K562 (cell line): Measurements from ENCODE around the gene SDK1.

Source experiments
- BRD4 ChIP-seq: fragments of 200-600 bp; sonication (generic); IDR thresholded peaks from 2 replicates; pipeline ENCODE4 v1.6.1; 2017; ENCODE audit warnings: inconsistent platforms
- CAMTA2 ChIP-seq: fragments of 250-450 bp; sonication (Bioruptor Pico); conservative IDR thresholded peaks from 2 replicates; pipeline ENCODE4 v1.5.1; 2022
- ESRRB ChIP-seq: fragments of 250-450 bp; sonication (Bioruptor Pico); IDR thresholded peaks from 2 replicates; pipeline ENCODE4 v1.5.0; 2020; ENCODE audit warnings: mild to moderate bottlenecking, moderate library complexity, borderline replicate concordance
- EZH2 ChIP-seq: IDR thresholded peaks from 2 replicates; pipeline ENCODE4 v1.6.1; 2012; ENCODE audit warnings: low read depth, mild to moderate bottlenecking, inconsistent platforms, low read length, borderline replicate concordance
- FOXM1 ChIP-seq, 2 experiments: fragments of 450-650 bp in 1 of 2; sonication (generic) in 1 of 2; formaldehyde crosslinking in 1 of 2; IDR thresholded peaks; 2 replicates each; pipeline versions ENCODE4 v1.6.1 to v1.9.0; 2017 to 2022; ENCODE audit warnings: low read depth in 2 of 2, mild to moderate bottlenecking in 2 of 2, missing genetic modification reagents in 1 of 2, moderate library complexity in 1 of 2
- LCOR ChIP-seq: sonication (generic); formaldehyde crosslinking; IDR thresholded peaks from 2 replicates; pipeline ENCODE4 v1.8.0; 2022; ENCODE audit warnings: mild to moderate bottlenecking, missing genetic modification reagents
- MED1 ChIP-seq: sonication (generic); formaldehyde crosslinking; IDR thresholded peaks from 2 replicates; pipeline ENCODE4 v1.8.1; 2023; ENCODE audit warnings: missing genetic modification reagents, borderline replicate concordance
- NR1H2 ChIP-seq: sonication (generic); formaldehyde crosslinking; IDR thresholded peaks from 2 replicates; pipeline ENCODE4 v1.4.0; 2020; ENCODE audit warnings: mild to moderate bottlenecking, missing genetic modification reagents
- POLR2AphosphoS5 ChIP-seq: IDR thresholded peaks from 2 replicates; pipeline ENCODE4 v1.6.1; 2011; ENCODE audit warnings: mild to moderate bottlenecking, low read depth, low read length, moderate library complexity; ENCODE audit not compliant: control insufficient read depth, insufficient read depth
- ZNF324 ChIP-seq: fragments of 250-450 bp; sonication (Bioruptor Pico); IDR thresholded peaks from 2 replicates; pipeline ENCODE4 v1.4.0; 2020; ENCODE audit warnings: mild to moderate bottlenecking
- ZNF583 ChIP-seq: fragments of 250-450 bp; sonication (Bioruptor Pico); IDR thresholded peaks from 2 replicates; pipeline ENCODE4 v1.4.0; 2020
- TF ChIP-seq, protein P1 (sequence below): fragments of 250-450 bp; sonication (Bioruptor Pico); IDR thresholded peaks from 2 replicates; pipeline ENCODE4 v1.8.0; 2021; ENCODE audit warnings: mild to moderate bottlenecking, moderate library complexity
- TF ChIP-seq, protein P2 (sequence below): sonication (generic); formaldehyde crosslinking; IDR thresholded peaks from 2 replicates; pipeline ENCODE4 v1.8.0; 2023; ENCODE audit warnings: mild to moderate bottlenecking, missing genetic modification reagents
- TF ChIP-seq, protein P3 (sequence below): sonication (generic); formaldehyde crosslinking; IDR thresholded peaks from 2 replicates; pipeline ENCODE4 v1.8.1; 2023; ENCODE audit warnings: mild to moderate bottlenecking, missing genetic modification reagents

DNA sequence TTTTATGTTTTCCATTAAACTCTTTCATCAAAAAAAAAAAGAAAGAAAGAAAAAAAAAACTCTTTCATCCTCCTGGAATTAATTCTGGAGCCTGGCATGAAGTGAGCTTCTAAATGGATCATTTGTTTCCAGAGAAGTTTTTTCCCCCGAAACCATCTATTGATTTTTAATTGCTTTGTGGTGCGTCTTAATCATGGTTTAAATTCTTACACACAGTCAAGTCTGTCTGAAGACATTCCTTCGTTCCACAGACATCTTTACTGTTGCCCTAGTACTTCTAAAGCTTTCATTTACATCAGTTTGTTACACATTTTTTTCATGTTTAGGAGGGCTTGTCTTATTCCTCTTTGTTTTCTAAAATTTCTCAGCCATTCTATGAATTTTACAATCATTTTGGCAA lies 887.6 kb downstream of the SDK1 start:
- TF ChIP-seq MED1 (CRISPR knock-in tag), result no peak
- no peak for TF ChIP-seq NR1H2 (CRISPR knock-in tag)
- TF ChIP-seq BRD4, result no peak
- no peak for TF ChIP-seq ZNF583 (CRISPR knock-in tag)
- TF ChIP-seq CAMTA2 (CRISPR knock-in tag), result no peak
- TF ChIP-seq, protein P1, sequence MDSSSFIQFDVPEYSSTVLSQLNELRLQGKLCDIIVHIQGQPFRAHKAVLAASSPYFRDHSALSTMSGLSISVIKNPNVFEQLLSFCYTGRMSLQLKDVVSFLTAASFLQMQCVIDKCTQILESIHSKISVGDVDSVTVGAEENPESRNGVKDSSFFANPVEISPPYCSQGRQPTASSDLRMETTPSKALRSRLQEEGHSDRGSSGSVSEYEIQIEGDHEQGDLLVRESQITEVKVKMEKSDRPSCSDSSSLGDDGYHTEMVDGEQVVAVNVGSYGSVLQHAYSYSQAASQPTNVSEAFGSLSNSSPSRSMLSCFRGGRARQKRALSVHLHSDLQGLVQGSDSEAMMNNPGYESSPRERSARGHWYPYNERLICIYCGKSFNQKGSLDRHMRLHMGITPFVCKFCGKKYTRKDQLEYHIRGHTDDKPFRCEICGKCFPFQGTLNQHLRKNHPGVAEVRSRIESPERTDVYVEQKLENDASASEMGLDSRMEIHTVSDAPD (CRISPR knock-in tag), result no peak
- no peak for TF ChIP-seq POLR2AphosphoS5
- no peak for TF ChIP-seq ESRRB (CRISPR knock-in tag)
- TF ChIP-seq LCOR, result no peak
- TF ChIP-seq ZNF324, result no peak
- TF ChIP-seq, protein P2, sequence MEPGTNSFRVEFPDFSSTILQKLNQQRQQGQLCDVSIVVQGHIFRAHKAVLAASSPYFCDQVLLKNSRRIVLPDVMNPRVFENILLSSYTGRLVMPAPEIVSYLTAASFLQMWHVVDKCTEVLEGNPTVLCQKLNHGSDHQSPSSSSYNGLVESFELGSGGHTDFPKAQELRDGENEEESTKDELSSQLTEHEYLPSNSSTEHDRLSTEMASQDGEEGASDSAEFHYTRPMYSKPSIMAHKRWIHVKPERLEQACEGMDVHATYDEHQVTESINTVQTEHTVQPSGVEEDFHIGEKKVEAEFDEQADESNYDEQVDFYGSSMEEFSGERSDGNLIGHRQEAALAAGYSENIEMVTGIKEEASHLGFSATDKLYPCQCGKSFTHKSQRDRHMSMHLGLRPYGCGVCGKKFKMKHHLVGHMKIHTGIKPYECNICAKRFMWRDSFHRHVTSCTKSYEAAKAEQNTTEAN (CRISPR knock-in tag), result no peak
- TF ChIP-seq, protein P3, sequence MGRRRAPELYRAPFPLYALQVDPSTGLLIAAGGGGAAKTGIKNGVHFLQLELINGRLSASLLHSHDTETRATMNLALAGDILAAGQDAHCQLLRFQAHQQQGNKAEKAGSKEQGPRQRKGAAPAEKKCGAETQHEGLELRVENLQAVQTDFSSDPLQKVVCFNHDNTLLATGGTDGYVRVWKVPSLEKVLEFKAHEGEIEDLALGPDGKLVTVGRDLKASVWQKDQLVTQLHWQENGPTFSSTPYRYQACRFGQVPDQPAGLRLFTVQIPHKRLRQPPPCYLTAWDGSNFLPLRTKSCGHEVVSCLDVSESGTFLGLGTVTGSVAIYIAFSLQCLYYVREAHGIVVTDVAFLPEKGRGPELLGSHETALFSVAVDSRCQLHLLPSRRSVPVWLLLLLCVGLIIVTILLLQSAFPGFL (CRISPR knock-in tag), result no peak
- TF ChIP-seq EZH2, result no peak
- TF ChIP-seq FOXM1 (IDR thresholded peaks at IDR 0.05; ENCODE audit: low read depth), result no peak
- TF ChIP-seq FOXM1 (CRISPR knock-in tag; IDR thresholded peaks at IDR 0.05; ENCODE audit: low read depth), result no peak
